ENCODE results near the gene MT1HL1. TPM values are rescaled to one million over a fixed set of nuclear protein-coding genes. Genes with fewer than 3 reads are reported as not detected.

MT1HL1 gene
- total RNA-seq, 4 donors from 2014 or later, result not detected

DNA sequence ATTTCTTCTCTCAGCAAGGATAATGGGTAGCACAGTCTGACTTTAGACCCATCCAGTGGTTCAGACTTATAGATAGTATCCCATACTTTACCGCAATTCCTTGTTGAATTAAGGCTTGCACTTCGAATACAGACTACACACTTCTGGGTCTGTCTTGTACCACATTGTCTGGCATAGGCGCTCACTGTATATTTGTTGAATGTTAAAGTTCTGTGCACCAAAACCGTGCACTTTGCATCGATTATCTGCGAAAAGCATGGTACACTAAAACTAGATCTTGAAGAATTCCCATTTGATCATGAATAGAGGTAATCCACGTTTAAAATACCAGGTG is 37.2 kb upstream of the MT1HL1 start:
- 16 to 21% methylated on average over 7 of the region's 7 CpGs for WGBS, 2 donors
- Histone ChIP-seq H3K9me3 (no peaks in the 10 kb centered on the region), H3K36me3 (no peaks in the 10 kb centered on the region), H3K4me1 (peaks cover 0 to 22% (median 2%) of the 10 kb centered on the region in 4 donors), H3K27me3 (peaks cover 0 to 47% of the 10 kb centered on the region in 2 donors), H3K27ac (no peak overlapping the region), H3K4me3 (peak overlapping the region in 1 of 4 donors; percentile 47)
- no peak for DNase-seq (ENCODE audit: low spot score in 2 of 2)
- TF ChIP-seq, protein P1, sequence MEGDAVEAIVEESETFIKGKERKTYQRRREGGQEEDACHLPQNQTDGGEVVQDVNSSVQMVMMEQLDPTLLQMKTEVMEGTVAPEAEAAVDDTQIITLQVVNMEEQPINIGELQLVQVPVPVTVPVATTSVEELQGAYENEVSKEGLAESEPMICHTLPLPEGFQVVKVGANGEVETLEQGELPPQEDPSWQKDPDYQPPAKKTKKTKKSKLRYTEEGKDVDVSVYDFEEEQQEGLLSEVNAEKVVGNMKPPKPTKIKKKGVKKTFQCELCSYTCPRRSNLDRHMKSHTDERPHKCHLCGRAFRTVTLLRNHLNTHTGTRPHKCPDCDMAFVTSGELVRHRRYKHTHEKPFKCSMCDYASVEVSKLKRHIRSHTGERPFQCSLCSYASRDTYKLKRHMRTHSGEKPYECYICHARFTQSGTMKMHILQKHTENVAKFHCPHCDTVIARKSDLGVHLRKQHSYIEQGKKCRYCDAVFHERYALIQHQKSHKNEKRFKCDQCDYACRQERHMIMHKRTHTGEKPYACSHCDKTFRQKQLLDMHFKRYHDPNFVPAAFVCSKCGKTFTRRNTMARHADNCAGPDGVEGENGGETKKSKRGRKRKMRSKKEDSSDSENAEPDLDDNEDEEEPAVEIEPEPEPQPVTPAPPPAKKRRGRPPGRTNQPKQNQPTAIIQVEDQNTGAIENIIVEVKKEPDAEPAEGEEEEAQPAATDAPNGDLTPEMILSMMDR (IDR thresholded peaks at IDR 0.05), result no peak
- TF ChIP-seq EP300 (IDR thresholded peaks at IDR 0.05) (no peak), POLR2A (IDR thresholded peaks at IDR 0.05) (no peak)

DNA sequence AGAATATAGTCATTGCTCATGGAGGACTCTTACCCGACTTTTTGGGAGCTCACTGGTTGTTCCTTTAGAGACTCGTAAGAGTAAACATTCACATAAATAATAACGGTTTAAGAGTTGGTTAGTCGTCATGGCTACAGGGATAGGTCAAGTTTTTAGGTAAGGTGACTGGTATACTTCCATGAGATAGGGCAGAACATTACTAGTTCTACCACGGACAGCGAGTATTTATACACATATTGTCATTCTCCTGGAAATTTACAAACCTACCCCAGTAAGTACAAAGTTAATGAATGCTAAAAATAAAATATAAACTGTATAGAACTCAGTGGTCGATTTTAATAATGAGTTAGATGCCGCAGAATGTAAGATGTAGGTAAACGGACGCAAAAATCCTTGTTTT is 36.6 kb upstream of the MT1HL1 start:
- Histone ChIP-seq H3K27me3 (peaks cover 0 to 47% of the 10 kb centered on the region in 2 donors), H3K4me3 (no peak overlapping the region), H3K4me1 (peaks cover 0 to 22% (median 2%) of the 10 kb centered on the region in 4 donors), H3K9me3 (no peaks in the 10 kb centered on the region), H3K27ac (no peak overlapping the region), H3K36me3 (no peaks in the 10 kb centered on the region)
- WGBS, 2 donors, result 71 to 74% methylated on average over 10 of the region's 10 CpGs
- no peak for TF ChIP-seq POLR2A (IDR thresholded peaks at IDR 0.05)
- DNase-seq (ENCODE audit: low spot score in 2 of 2), result no peak

DNA sequence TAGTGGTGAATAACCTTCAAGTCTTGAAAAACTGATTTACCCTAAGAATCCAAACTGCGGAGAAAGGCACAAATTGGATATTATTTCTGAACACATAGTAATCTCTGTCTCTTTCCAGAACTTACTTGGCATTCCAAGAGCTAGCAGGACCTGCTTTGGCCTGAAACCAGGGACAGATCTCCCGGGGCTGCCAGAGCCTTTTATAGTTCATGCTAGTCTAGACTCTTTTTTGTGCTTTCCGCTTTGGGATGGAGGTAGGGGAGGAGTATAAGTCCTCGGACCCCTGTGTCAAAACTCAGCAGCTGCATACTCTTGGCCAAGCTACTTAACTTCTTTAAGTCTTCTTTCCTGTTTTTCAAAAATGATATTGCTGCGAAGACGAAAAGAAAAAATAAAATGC is 34.0 kb upstream of the MT1HL1 start:
- no peaks in the 10 kb centered on the region for H3K9me3 ChIP-seq
- peaks cover 0 to 15% (median 1%) of the 10 kb centered on the region in 4 donors for H3K4me1 ChIP-seq
- H3K36me3 ChIP-seq, result no peaks in the 10 kb centered on the region
- WGBS, 2 donors, result 82 to 90% methylated on average over 6 of the region's 6 CpGs
- TF ChIP-seq EP300 (IDR thresholded peaks at IDR 0.05) (no peak), POLR2A (IDR thresholded peaks at IDR 0.05) (no peak)
- TF ChIP-seq, protein P1 (IDR thresholded peaks at IDR 0.05), result no peak
- H3K27ac ChIP-seq, result no peak overlapping the region
- H3K4me3 ChIP-seq, result no peak overlapping the region
- DNase-seq (ENCODE audit: low spot score in 2 of 2), result no peak
- H3K27me3 ChIP-seq, result peaks cover 0 to 27% of the 10 kb centered on the region in 2 donors

DNA sequence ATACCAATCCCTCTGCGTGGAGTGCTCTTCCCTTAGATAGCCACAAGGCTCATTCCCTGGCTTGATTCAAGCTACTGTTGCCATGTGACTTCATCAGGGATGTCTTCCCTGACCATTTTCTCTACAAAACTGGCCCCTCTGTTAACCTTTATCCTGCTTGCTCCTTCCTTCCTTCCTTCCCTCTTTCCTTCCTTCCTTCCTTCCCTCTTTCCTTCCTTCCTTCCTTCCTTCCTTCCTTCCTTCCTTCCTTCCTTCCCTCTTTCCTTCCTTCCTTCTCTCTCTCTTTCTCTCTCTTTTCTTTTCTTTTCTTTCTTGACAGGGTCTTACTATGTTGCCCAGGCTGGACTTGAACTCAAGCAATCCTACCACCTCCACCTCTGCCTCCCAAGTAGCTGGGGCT is 31.5 kb upstream of the MT1HL1 start:
- H3K4me1 ChIP-seq, result no peaks in the 10 kb centered on the region
- TF ChIP-seq, protein P1 (IDR thresholded peaks at IDR 0.05), result no peak
- no peak for TF ChIP-seq POLR2A (IDR thresholded peaks at IDR 0.05)
- TF ChIP-seq EP300 (IDR thresholded peaks at IDR 0.05), result no peak
- WGBS, 2 donors, result 91 to 96% methylated on average over 1 of the region's 1 CpG
- no peaks in the 10 kb centered on the region for H3K36me3 ChIP-seq
- no peak overlapping the region for H3K4me3 ChIP-seq
- H3K27me3 ChIP-seq, result peaks cover 0 to 6% of the 10 kb centered on the region in 2 donors
- DNase-seq (ENCODE audit: low spot score in 2 of 2), result no peak
- no peak overlapping the region for H3K27ac ChIP-seq
- H3K9me3 ChIP-seq, result no peaks in the 10 kb centered on the region

DNA sequence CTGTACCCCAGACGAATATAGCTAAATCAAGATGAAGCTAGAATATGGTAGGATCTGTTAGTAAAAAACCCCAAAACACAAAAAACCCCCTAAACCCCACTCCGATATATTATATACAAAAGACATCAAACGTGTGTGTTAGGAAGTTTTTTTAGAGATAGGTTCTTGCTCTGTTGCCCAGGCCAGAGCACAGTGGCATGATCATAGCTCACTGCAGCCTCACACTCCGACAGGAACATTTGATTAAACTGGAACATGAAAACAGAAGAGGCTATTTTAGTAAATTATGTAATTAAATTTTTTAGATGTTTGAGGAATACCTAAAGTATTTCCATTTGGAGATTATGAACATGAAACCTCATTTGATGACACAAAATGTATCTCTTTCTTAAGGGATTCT is 29.6 kb upstream of the MT1HL1 start:
- no peak for DNase-seq (ENCODE audit: low spot score in 2 of 2)
- TF ChIP-seq POLR2A (IDR thresholded peaks at IDR 0.05) (no peak), EP300 (IDR thresholded peaks at IDR 0.05) (no peak)
- TF ChIP-seq, protein P1 (IDR thresholded peaks at IDR 0.05), result no peak
- 63 to 85% methylated on average over 4 of the region's 4 CpGs for WGBS, 2 donors

DNA sequence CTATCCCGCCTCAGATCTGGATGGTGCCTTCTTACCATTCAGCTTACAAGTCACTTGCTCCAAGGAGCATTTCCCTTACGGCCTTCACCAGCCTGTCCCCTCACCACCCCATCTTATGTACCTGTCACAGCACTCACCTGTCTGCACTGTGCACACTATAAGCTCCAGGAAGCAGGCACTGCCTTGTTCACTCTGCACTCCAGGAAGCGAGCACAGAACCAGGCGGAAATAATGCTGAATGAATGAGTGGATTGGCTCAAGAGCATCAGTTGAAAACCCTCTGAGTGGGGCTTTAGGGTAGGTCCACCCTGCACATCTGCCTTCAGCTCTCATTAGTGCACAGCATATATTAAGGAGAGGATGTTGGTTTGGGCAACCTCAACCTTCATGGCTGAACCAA is 28.8 kb upstream of the MT1HL1 start:
- Histone ChIP-seq H3K4me1 (no peaks in the 10 kb centered on the region), H3K36me3 (no peaks in the 10 kb centered on the region), H3K9me3 (no peaks in the 10 kb centered on the region), H3K27me3 (no peaks in the 10 kb centered on the region), H3K4me3 (no peak overlapping the region), H3K27ac (no peak overlapping the region)
- WGBS, 2 donors, result 90 to 93% methylated on average over 4 of the region's 4 CpGs
- TF ChIP-seq, protein P1 (IDR thresholded peaks at IDR 0.05), result no peak
- TF ChIP-seq EP300 (IDR thresholded peaks at IDR 0.05) (no peak), POLR2A (IDR thresholded peaks at IDR 0.05) (no peak)
- DNase-seq (ENCODE audit: low spot score in 2 of 2), result no peak

More for the DNA sequence above, 29.6 kb upstream of the MT1HL1 start:
- H3K27ac ChIP-seq, result no peak overlapping the region
- H3K4me1 ChIP-seq, result no peaks in the 10 kb centered on the region
- no peaks in the 10 kb centered on the region for H3K9me3 ChIP-seq
- no peak overlapping the region for H3K4me3 ChIP-seq
- H3K27me3 ChIP-seq, result no peaks in the 10 kb centered on the region
- H3K36me3 ChIP-seq, result no peaks in the 10 kb centered on the region

Data from tibial nerve (tissue), 4 donors.